B cell (primary cell): Measurements from ENCODE around the gene LRRC26. TPM values are rescaled to one million over a fixed set of nuclear protein-coding genes. Genes with fewer than 3 reads are reported as not detected.
A peak's percentile ranks its signal among the peaks of the same experiment; 100 is the strongest.

ENCODE experiments used
- ATAC-seq: fragments of 200-7000 bp; cut with Tn5 transposase; one replicate; pipeline ENCODE4 v1.10.0; 2021; ENCODE audit warnings: low read depth, mild to moderate bottlenecking, moderate number of reproducible peaks, moderate library complexity
- CTCF ChIA-PET: fragments of 350-600 bp; sonication (Branson Sonifier 250); formaldehyde crosslinking; loops from one replicate; lab custom pipeline; 2021; ENCODE audit warnings: antibody characterized with exemption, inconsistent platforms; lab: Charles Lee
- POLR2A ChIA-PET: fragments of 350-600 bp; sonication (Branson Sonifier 250); formaldehyde crosslinking; loops from one replicate; lab custom pipeline; 2021; ENCODE audit warnings: antibody characterized with exemption; lab: Charles Lee
- DNase-seq: peaks from one replicate; pipeline ENCODE4 v3.0.0; 2013
- H2AFZ ChIP-seq: 2 replicates; pipeline ENCODE4 v1.6.1; 2012; ENCODE audit warnings: mild to moderate bottlenecking, low read depth, low read length; ENCODE audit not compliant: insufficient read depth, poor library complexity, severe bottlenecking
- H3K27ac ChIP-seq, 2 donors: 1 replicate in 1 of 2; 2 replicates in 1 of 2; pipeline ENCODE4 v1.5.1; 2012 to 2013; ENCODE audit warnings: low read length in 2 of 2, mild to moderate bottlenecking in 2 of 2, moderate library complexity in 1 of 2
- H3K27me3 ChIP-seq, 4 experiments: fragments of 200-600 bp in 1 of 4; sonication (generic) in 1 of 4; replicated peaks in 1 of 4; 1 replicate in 2 of 4; 2 replicates in 2 of 4; pipeline versions ENCODE4 v1.6.1 to v1.7.0; 2013 to 2016; ENCODE audit warnings: low read length in 3 of 4, mild to moderate bottlenecking in 2 of 4, mixed read lengths in 1 of 4, moderate library complexity in 1 of 4; ENCODE audit not compliant: insufficient read depth in 4 of 4, control insufficient read depth in 3 of 4; ENCODE audit errors: control extremely low read depth in 1 of 4
- H3K36me3 ChIP-seq, 2 experiments: replicated peaks in 1 of 2; 1 replicate in 1 of 2; 2 replicates in 1 of 2; pipeline versions ENCODE4 v1.6.1 to v1.7.1; 2013; ENCODE audit warnings: low read length in 1 of 2; ENCODE audit not compliant: insufficient read depth in 2 of 2, control insufficient read depth in 1 of 2; ENCODE audit errors: control extremely low read depth in 1 of 2, extremely low read depth in 1 of 2
- H3K4me1 ChIP-seq, 2 donors: fragments of 200-600 bp in 1 of 2; sonication (generic) in 1 of 2; 1 replicate in 1 of 2; 2 replicates in 1 of 2; pipeline versions ENCODE4 v1.5.1 to v1.6.1; 2013 to 2017; ENCODE audit warnings: low read length in 2 of 2; ENCODE audit not compliant: control insufficient read depth in 2 of 2, insufficient read depth in 2 of 2
- H3K4me2 ChIP-seq: replicated peaks from 2 replicates; pipeline ENCODE3; 2012; ENCODE audit warnings: mild to moderate bottlenecking, low read depth, low read length; ENCODE audit not compliant: poor library complexity, severe bottlenecking
- H3K4me3 ChIP-seq, 5 experiments: fragments of 200-600 bp in 1 of 5; sonication (generic) in 1 of 5; 1 replicate in 3 of 5; 2 replicates in 2 of 5; pipeline versions ENCODE4 v1.5.1 to v1.7.0; 2011 to 2016; ENCODE audit warnings: low read length in 4 of 5, mild to moderate bottlenecking in 4 of 5, low read depth in 2 of 5, control low read depth in 1 of 5, moderate library complexity in 1 of 5; ENCODE audit not compliant: insufficient read depth in 1 of 5; ENCODE audit errors: control extremely low read depth in 1 of 5, extremely low read depth in 1 of 5
- H3K79me2 ChIP-seq: fragments of 200-600 bp; sonication (generic); one replicate; pipeline ENCODE4 v1.6.0; 2016; ENCODE audit warnings: low read length; ENCODE audit not compliant: control insufficient read depth, insufficient read depth
- H3K9ac ChIP-seq: fragments of 200-600 bp; sonication (generic); 2 replicates; pipeline ENCODE4 v1.6.1; 2017; ENCODE audit warnings: mild to moderate bottlenecking, low read length, moderate library complexity
- H3K9me3 ChIP-seq, 3 donors: one replicate each; pipeline versions ENCODE4 v1.6.1 to v1.7.1; 2013; ENCODE audit warnings: low read length in 2 of 3; ENCODE audit not compliant: control insufficient read depth in 2 of 3, insufficient read depth in 1 of 3; ENCODE audit errors: control extremely low read depth in 1 of 3
- H4K20me1 ChIP-seq: 2 replicates; pipeline ENCODE4 v1.6.0; 2012; ENCODE audit warnings: mild to moderate bottlenecking, low read length; ENCODE audit not compliant: insufficient read depth, control insufficient read depth, poor library complexity, severe bottlenecking
- H3K27ac Mint-ChIP-seq: one replicate; pipeline ENCODE4 v1.8.0; 2021; ENCODE audit warnings: mixed read lengths
- H3K27me3 Mint-ChIP-seq: one replicate; pipeline ENCODE4 v1.8.0; 2021; ENCODE audit warnings: mixed read lengths
- H3K4me1 Mint-ChIP-seq: one replicate; pipeline ENCODE4 v1.8.0; 2021; ENCODE audit warnings: mixed read lengths
- H3K4me3 Mint-ChIP-seq: one replicate; pipeline ENCODE4 v1.8.0; 2021; ENCODE audit warnings: mixed read lengths
- H3K9me3 Mint-ChIP-seq: one replicate; pipeline ENCODE4 v1.8.0; 2022; ENCODE audit warnings: mixed read lengths; ENCODE audit not compliant: insufficient read depth
- CTCF ChIP-seq: fragments of 200-600 bp; IDR thresholded peaks from one replicate; pipeline ENCODE4 v1.8.0; 2022; ENCODE audit warnings: antibody characterized with exemption, mild to moderate bottlenecking
- EZH2 ChIP-seq: IDR thresholded peaks from 2 replicates; pipeline ENCODE4 v1.6.1; 2012; ENCODE audit warnings: borderline replicate concordance, low read depth, mild to moderate bottlenecking, moderate library complexity, low read length; ENCODE audit not compliant: insufficient read depth, poor library complexity, severe bottlenecking
- WGBS: methylation state at CpG from one replicate; pipeline ENCODE4 v1.1.5; 2013; ENCODE audit warnings: missing lambda C conversion rate; ENCODE audit not compliant: insufficient coverage; 5-methylcytosine and 5-hydroxymethylcytosine counted together
- intact Hi-C: fragments of 100-400 bp; cut with micrococcal nuclease; formaldehyde crosslinking; loops from one replicate; pipeline ENCODE4 v1.10.0; 2022
- polyA plus RNA-seq: library from polyadenylated mRNA; depleted of rRNA; stranded (reverse); fragments of >200 nt; gene quantifications from 2 replicates; pipeline ENCODE4 v1.2.3, GENCODE V29; 2012
- total RNA-seq, 2 donors: library from RNA; stranded (reverse); fragments of 120-200 nt in 1 of 2; gene quantifications; 1 replicate in 1 of 2; 2 replicates in 1 of 2; pipeline versions ENCODE4 v1.2.3 to v1.2.4, GENCODE V29; 2013 to 2022

Gene LRRC26
- total and polyA plus RNA-seq, 2 donors (not counting 1 experiment from before 2014, with no cell fraction given) = not detected

- H3K27me3 ChIP-seq = peaks cover 0 to 3% (median 0%) of the 10 kb centered on the region in 4 experiments
- ATAC-seq (no peak), DNase-seq (no peak)
- CTCF ChIA-PET = no interaction called here
- H3K36me3 ChIP-seq = peaks cover 0 to 19% of the 10 kb centered on the region in 2 experiments
- H3K79me2 ChIP-seq = peaks cover 91% of the 10 kb centered on the region
- 94% methylated on average over 16 of the region's 16 CpGs for WGBS
- H3K4me2 ChIP-seq = no peak overlapping the region
- peaks cover 11% of the 10 kb centered on the region for H3K4me1 Mint-ChIP-seq
- peaks cover 11 to 17% of the 10 kb centered on the region in 2 donors for H3K4me1 ChIP-seq
- H3K27ac Mint-ChIP-seq = no peak overlapping the region
- POLR2A ChIA-PET = no interaction called here
- H3K27ac ChIP-seq = no peak overlapping the region
- no peak overlapping the region for H2AFZ ChIP-seq
- no peak overlapping the region for H3K4me3 ChIP-seq
- peaks cover 51% of the 10 kb centered on the region for H4K20me1 ChIP-seq
- no peaks in the 10 kb centered on the region for H3K9me3 ChIP-seq
- no peak overlapping the region for H3K4me3 Mint-ChIP-seq
- TF ChIP-seq EZH2 (no peak), CTCF (no peak)
- H3K9me3 Mint-ChIP-seq = no peaks in the 10 kb centered on the region
- no peak overlapping the region for H3K9ac ChIP-seq
- intact Hi-C loops = no loop called here
- no peaks in the 10 kb centered on the region for H3K27me3 Mint-ChIP-seq
Measured at GRCh38 chr9:137194388-137194787, 24.5 kb upstream of the LRRC26 start.

GRCh38 chr9:137193771-137194170 is 23.9 kb upstream of the LRRC26 start:
- POLR2A ChIA-PET = no interaction called here
- Mint-ChIP-seq H3K27me3 (no peaks in the 10 kb centered on the region), H3K4me3 (no peak overlapping the region), H3K27ac (peak overlapping the region; percentile 26), H3K9me3 (no peaks in the 10 kb centered on the region), H3K4me1 (peaks cover 16% of the 10 kb centered on the region)
- Histone ChIP-seq H3K9ac (no peak overlapping the region), H3K79me2 (peaks cover 85% of the 10 kb centered on the region), H3K4me3 (no peak overlapping the region), H3K9me3 (no peaks in the 10 kb centered on the region), H3K4me2 (no peak overlapping the region), H3K4me1 (peaks cover 10 to 17% of the 10 kb centered on the region in 2 donors), H4K20me1 (peaks cover 51% of the 10 kb centered on the region), H3K36me3 (peaks cover 0 to 19% of the 10 kb centered on the region in 2 experiments), H3K27me3 (no peaks in the 10 kb centered on the region), H2AFZ (no peak overlapping the region), H3K27ac (no peak overlapping the region)
- no peak for TF ChIP-seq EZH2
- TF ChIP-seq CTCF = no peak
- DNase-seq (no peak), ATAC-seq (no peak)
- intact Hi-C loops = no loop called here
- CTCF ChIA-PET = no interaction called here
- 88% methylated on average over 13 of the region's 14 CpGs for WGBS
